Prostate gland (tissue), 2 donors: ENCODE measurements around the gene SCN5A.

ENCODE experiments used
- CTCF ChIP-seq, 4 experiments: fragments of 200-600 bp in 2 of 4; fragments of 450-650 bp in 2 of 4; sonication (generic) in 2 of 4; IDR thresholded peaks; 1 replicate in 3 of 4; 2 replicates in 1 of 4; pipeline ENCODE4 v1.5.1; 2016 to 2019; ENCODE audit warnings: antibody characterized with exemption in 4 of 4, mild to moderate bottlenecking in 2 of 4, moderate library complexity in 2 of 4
- POLR2A ChIP-seq: fragments of 450-650 bp; IDR thresholded peaks from one replicate; pipeline ENCODE4 v1.6.1; 2016; ENCODE audit warnings: antibody characterized with exemption, mild to moderate bottlenecking
- POLR2AphosphoS5 ChIP-seq: sonication (generic); formaldehyde crosslinking; IDR thresholded peaks from one replicate; pipeline ENCODE4 v1.6.1; 2017; ENCODE audit warnings: antibody characterized with exemption

DNA sequence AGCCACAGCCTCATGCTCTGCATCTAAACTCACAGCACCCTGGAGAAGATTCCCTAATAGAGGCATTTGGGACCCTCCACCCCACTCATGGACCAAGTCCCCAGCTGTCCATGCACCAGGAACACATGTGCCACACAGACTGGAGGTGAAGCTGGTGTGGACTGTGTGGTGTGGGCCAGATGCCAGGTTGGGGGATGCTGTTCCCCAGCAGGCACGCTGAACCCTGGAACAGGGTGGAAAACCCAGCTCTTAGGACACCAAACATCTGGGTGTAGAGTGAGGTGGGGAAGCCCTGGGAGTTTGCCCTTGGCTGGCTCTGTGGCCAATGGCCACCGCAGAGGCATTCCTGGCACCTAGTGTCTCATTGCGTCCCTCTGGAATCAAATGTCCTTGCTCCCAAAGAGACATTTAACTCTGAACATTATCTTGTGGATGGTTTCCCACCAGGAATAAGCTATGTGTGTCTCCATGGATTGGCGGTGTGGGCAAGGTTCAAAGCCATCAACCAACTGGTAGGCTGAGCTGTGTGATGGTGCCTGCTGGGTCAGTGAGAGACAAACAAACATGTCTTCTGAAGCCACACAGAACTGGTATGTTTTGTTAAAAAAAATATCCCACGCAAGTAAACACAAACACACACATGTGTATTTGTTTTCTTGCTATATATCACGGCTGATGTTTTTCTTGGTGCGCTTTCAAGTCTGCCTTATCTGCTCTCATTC, 88.3 kb downstream of the SCN5A start:
- no peak for TF ChIP-seq CTCF (IDR thresholded peaks at IDR 0.05)
- TF ChIP-seq POLR2AphosphoS5 = no peak
- TF ChIP-seq POLR2A = no peak
